Ecto neural progenitor cell (in vitro differentiated cells): ENCODE data around the gene PITX1.

ENCODE experiments used
- DNase-seq: peaks from one replicate; pipeline ENCODE4 v3.0.0-alpha.2; 2018; ENCODE audit warnings: low spot score

PITX1 gene

DNA sequence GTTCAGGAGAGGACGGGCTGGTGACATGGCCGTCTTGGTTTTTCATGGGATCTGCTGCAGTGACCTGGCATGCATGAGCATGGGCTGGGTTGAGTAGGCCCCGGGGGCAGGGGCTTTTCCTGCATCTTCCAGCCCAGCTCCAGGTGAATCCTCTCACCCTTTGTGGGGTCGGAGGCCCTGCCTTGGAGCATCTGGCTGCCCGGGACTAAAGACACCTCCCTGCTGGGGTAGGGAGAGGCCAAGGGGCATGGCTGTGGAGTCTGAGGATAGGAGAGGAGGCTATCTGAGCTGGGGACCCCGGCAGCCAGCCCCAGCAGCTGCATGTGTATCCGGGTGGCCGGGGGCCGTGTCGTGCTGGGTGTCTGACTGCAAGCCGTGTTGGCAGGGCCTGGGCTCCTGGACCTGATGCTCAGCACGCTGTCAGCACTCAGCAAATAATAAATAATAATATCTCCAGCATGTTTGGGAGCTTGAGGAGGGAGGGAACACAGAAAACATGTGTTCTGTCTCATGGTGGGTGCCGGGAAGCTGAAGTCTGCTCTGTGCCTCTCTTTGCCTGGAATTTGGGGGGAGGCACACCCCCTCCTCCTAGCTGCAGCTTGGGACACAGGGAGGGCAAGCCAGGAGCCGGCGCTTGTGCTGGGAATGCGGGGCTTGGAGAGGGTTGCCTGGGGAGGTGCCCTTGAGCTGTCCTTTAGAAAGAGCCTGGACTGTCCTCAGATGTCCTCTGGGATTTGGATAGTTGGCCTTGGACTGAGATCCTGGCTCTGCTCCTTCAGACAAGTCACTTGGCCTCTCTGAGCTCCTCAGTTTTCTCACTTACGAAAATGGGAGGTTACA, 28.4 kb upstream of the PITX1 start:
- DNase-seq: no peak

DNA sequence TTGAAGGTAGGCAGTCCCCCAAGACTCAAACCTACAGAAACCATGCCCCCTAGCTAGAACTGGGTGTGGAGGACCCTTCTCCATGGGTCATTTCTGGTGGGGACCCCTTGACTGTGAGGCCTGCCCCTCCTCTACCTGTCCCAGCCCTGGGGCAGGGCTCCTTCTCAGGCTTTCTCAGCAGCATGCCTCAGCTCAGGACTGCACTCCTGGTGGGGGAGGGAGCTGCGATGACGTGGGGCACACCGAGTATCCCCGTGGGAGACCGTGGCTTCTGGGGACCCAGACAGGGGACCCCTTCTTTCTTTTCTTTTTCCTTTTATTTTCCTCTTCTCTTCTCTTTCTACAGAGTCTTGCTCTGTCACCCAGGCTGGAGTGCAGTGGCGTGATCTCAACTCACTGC, 27.0 kb upstream of the PITX1 start:
- no peak for DNase-seq

DNA sequence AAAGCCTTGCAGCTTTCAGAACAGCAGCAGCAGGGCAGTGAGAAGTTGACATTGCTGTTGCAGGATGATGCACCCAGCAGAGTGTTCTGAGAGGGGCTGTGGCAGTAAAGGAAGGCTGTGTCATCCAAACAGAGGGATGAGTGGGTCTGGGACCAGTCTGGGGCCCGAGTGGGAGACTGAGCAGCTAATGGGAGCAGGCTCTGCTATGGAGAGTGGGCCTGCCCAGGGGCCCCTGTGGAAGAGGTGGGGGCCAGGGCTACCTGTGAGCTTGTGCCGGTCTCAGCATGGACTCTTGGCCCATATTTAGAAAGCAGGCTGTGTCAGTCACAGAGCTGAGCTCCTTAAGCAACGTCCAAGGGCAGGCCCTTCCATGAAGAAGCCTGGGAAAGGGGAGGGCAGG, 26.0 kb upstream of the PITX1 start:
- DNase-seq: no peak

DNA sequence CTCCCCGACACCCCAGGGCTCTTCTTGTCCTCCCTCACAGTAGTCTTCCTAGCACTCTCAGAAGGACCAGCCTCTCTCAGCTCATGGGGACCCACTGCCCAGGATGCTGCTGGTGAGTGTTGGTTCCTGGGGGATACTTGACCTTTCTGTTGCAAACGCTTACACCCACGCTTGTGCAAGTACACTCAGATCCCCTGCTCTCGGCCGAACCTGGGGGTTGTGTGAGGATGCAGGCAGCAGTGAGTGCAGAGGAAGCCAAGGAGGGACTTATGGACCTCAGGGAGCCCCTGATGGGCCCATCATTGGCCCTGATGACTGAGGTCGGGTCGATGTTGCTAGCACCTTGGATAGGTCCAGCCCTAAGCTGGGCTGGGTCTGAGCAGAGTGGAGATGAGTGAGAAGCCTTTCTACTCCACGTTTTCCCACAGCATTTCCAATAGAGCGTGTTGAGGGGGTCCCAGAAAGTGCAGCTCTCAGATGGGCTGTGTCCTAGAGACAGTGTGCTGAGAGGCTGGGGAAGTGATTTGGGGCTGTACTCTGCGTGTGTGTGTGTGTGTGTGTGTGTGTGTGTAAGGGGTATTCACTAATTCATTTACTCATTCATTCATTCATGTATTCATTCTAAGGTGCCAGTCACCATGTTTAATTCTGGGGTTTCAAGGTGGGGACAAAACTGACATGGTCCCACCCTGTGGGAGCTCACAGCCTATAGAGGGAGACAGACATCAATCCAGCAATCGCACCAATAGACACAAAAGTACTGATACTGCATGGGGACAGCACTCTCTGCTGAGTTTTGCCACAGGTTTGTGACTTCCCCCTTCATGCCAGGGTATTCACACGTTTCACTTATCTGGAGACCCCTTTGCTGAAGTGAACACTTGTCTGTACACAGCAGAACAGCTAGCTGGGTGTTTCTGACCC, 25.2 kb upstream of the PITX1 start:
- DNase-seq: no peak

GRCh38 chr5:135058331-135058732, 24.3 kb upstream of the PITX1 start:
- no peak for DNase-seq

DNA sequence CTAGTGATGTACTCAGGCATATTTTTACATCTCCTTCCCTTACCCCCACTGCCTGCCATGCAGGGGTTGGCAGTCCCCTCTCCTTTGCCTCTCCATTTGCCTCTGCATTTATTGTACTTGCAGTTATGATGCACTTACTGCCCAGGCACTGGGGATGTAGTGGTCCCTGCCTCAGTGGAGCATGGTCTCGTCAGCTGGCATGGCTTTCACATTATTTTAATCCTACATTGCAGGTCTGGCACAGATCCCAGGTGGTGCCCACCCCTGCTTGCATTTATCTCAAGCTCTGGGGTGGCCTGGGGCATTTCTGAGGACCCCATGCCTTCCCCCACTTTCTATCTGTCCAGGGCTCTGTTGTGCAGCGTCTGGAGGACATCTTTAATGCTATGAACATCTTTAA, 23.2 kb upstream of the PITX1 start:
- no peak for DNase-seq

DNA sequence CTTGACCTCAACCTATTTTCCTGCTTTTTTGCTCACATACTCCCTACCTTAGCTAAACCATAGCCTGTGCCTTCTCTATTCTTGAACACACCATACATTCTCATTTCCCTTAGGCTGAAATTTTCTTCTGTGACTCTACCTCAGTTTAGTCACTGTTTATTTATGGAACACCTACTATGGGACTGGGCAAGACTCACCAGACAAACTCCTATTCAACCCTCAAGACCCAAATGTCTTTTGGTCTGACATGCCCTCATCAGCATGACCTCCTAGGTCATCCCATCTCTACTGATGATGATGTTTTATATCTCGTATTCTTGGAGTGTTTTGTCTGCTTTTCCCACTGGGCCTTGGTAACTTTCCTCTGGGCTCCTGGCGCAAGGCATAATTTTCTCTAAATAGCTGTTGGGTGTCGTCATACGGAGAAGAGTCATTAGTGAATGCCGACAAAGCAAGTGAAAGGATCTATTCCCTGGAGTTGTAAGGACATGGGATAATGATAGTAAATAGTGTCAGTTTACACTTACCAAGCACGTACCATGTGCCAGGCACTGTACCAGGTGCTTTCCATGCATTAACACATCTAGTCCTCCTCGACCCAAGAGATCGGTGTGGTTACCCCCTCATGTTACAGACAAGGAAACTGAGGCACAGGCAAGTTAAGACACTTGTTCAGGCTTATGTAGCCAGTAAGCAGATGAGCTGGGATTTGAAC, 22.4 kb upstream of the PITX1 start:
- no peak for DNase-seq

DNA sequence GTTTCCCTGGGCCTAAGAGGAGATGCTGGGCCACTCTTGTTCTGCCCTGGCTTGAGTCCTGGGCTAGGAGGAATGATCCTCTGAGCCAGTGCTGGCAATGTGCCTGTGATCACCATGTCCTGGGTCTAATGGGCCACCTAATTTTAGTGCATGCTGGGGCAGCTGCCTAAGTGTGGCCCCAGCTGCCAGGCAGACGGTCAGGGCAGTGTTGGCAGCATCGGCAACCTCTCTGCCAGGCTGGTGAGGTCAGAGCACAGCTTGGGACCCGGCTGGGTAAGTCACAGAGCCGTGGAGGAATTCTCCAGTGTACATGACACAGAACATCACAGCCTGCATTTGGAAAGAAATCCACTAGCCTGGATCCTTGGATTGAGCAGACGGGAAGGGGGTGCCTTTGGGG, 21.4 kb upstream of the PITX1 start:
- no peak for DNase-seq

DNA sequence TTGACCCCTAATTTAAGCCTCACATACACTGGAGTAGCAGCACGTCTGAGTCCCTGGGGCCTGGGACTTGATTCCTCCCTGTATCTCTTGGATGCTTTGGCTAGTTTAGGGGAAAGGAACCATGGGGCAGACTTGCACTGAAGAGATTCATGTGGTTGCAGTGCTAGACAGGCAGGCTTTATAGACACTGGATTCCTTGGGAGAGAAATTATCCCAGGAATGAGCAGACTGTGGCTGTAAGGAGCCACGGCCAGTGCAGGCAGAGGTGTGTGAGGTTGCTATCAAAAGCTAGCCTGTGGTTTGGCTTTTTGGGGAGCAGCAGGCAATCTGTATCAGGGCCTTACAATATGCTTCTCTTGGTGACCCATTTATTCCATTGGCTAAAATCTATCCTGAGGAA, 20.5 kb upstream of the PITX1 start:
- DNase-seq: no peak

GRCh38 chr5:135053989-135054388, 20.0 kb upstream of the PITX1 start:
- DNase-seq: no peak

GRCh38 chr5:135053278-135053677, 19.2 kb upstream of the PITX1 start:
- DNase-seq: no peak

DNA sequence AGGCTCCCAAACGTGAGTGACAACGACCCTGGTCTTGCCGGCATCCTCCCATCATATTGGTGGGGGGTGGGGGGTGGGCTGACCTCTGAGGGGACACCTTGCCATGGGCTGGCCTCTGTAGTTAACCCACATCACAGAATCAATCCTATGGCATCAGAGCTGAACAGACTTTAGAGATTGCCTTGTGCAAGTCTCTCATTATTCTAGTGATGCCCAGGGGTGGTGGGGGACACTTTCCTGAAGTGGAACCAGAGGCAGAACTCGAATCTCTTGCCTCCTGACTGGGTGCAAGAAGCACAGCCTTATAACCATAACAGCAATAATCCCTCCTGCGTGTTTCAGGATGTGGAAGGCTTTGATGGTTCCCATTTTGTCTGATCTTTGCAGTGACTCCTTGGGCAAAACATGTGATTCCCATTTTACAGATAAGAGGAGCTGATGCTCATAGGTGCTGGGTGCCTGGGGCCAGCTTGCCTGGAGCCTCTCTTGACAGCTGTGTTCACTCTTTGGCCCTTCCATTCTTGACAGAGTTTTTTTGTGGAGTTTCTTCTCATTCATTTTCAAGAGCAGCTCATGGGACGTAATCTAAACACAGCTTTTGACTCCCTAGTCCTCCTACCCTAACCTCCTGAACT, 18.6 kb upstream of the PITX1 start:
- DNase-seq: no peak

- DNase-seq: no peak
Observed at GRCh38 chr5:135051872-135052271, 17.8 kb upstream of the PITX1 start.

DNA sequence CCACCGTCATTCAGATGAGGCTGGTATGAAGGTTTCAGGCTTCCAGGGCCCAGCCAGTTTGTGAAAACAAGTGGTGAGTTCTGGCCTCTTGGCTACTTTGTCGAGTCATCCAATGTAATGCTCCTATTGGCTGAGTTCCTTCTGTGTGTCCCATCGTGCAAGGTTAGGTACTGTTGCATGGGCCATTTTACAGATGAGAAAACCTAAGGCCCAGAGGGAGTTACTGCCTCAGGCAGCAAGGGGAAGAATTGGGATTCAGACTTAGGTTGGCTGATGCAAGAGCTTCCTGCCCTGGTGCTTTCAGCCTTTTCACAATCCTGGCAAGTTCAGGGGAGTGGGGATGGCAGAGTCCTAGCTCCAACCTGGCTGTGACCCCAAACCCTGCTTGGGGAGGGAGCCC, 17.4 kb upstream of the PITX1 start:
- no peak for DNase-seq

- DNase-seq: no peak
Observed at GRCh38 chr5:135050244-135050767, 16.3 kb upstream of the PITX1 start.

GRCh38 chr5:135048930-135049329, 14.9 kb upstream of the PITX1 start:
- no peak for DNase-seq

DNA sequence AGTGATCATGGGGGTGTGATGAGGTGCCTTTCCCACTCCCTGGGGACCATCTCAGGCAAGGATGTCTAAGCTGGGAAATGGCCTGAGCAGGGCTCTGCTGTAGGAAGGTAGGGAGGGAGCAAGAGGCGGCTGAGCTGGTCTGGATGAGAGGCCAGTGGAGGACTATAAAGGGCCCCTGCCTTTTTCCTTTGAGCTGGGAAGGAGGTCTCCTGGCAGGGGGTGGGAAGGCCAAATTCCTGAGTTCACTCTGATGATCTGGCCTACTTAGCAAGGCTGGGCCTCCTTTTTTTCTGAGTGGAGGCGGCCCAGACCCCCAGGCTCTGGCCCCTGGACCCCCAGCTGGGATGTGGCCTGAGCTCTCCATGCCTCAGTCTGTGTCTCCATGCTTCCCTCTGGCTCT, 14.3 kb upstream of the PITX1 start:
- no peak for DNase-seq

GRCh38 chr5:135047347-135047695, 13.3 kb upstream of the PITX1 start:
- DNase-seq: no peak

DNA sequence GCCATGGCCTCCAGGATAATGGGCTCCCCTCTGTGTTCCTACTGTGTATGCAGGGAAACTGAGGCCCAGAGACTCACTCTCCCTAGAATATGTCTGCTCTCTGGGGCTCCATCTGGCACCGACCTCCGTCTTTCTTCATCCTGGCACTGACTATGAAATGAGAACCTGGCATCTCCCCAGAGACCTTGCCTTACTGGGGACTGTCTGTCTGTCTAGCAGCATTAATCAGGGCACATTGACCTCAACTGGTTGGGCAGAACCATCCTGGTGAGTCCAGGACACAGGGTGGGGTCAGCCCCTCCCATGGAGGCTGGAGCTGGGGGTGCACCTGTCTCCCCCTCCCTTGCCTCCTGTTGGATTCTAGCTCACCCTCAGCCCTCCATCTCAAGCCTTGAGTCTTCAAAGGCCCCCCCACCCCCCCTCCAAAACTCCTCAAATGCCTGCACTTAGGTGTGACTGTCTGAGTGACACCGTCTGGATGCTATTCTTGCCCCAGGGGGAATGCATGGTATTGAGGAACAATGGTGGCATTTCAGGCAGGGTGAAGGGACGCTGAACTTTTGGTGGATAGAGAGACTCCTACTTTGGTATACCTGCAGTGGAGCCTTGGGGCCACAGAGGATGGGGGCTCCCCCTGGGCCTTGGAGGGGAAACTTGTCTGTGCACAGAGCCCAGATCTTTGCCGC, 12.8 kb upstream of the PITX1 start:
- DNase-seq: no peak

- DNase-seq: no peak
Observed at GRCh38 chr5:135045488-135045887, 11.5 kb upstream of the PITX1 start.

DNA sequence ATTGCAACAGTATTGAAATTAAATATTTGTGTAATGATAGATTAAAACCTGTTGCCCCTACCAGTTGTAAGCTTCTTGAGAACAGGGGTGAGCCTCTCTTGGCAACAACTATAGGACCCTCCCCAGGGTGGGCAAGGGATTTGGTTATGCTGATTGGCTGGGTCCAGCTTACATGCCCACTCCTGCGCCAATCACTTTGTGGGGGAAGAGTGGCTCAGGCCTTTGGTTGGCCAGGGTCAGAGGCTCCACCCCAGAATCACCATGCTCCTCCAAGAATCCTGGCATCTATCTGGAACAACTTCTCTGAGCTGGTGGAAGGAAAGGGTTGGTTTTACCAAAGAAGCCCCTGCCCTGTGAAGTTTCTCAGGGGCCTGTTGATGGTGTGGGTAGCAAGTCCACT, 8.6 kb upstream of the PITX1 start:
- no peak for DNase-seq
